H9 (cell line): ENCODE data around the gene PHF11. TPM values are rescaled to one million over a fixed set of nuclear protein-coding genes. Genes with fewer than 3 reads are reported as not detected.

ENCODE experiments used
- DNase-seq: peaks from one replicate; pipeline ENCODE4 v3.0.0-alpha.2; 2017
- H2AFZ ChIP-seq: one replicate; pipeline ENCODE4 v1.6.1; 2013; ENCODE audit warnings: mild to moderate bottlenecking, low read length, control low read depth, moderate library complexity
- H2AK5ac ChIP-seq: 2 replicates; pipeline ENCODE4 v1.6.1; 2013; ENCODE audit warnings: low read length, control low read depth, mixed read lengths; ENCODE audit not compliant: insufficient read length
- H2BK120ac ChIP-seq: one replicate; pipeline ENCODE4 v1.6.1; 2013; ENCODE audit warnings: low read depth, mild to moderate bottlenecking, low read length, control low read depth, inconsistent platforms; ENCODE audit not compliant: poor library complexity, severe bottlenecking
- H2BK12ac ChIP-seq: 2 replicates; pipeline ENCODE4 v1.6.1; 2013; ENCODE audit warnings: low read length, control low read depth, mixed read lengths, low read depth; ENCODE audit not compliant: insufficient read length
- H2BK15ac ChIP-seq: 2 replicates; pipeline ENCODE4 v1.6.1; 2013; ENCODE audit warnings: low read depth, low read length, control low read depth
- H2BK20ac ChIP-seq: one replicate; pipeline ENCODE4 v1.6.1; 2013; ENCODE audit warnings: low read depth, mild to moderate bottlenecking, low read length, control low read depth, inconsistent platforms; ENCODE audit not compliant: poor library complexity, severe bottlenecking
- H2BK5ac ChIP-seq: 2 replicates; pipeline ENCODE4 v1.6.1; 2013; ENCODE audit warnings: low read length, control low read depth, mixed read lengths; ENCODE audit not compliant: insufficient read length
- H3K14ac ChIP-seq: 2 replicates; pipeline ENCODE4 v1.6.1; 2013; ENCODE audit warnings: low read length, control low read depth; ENCODE audit not compliant: insufficient read depth
- H3K18ac ChIP-seq: 2 replicates; pipeline ENCODE4 v1.6.1; 2013; ENCODE audit warnings: low read depth, mild to moderate bottlenecking, mixed read lengths, low read length, control low read depth; ENCODE audit not compliant: insufficient read length
- H3K23ac ChIP-seq: 2 replicates; pipeline ENCODE4 v1.6.1; 2013; ENCODE audit warnings: low read length, control low read depth, mixed read lengths, low read depth; ENCODE audit not compliant: insufficient read length
- H3K23me2 ChIP-seq: 2 replicates; pipeline ENCODE4 v1.6.1; 2013; ENCODE audit warnings: low read depth, mild to moderate bottlenecking, mixed read lengths, low read length, control low read depth; ENCODE audit not compliant: insufficient read length, poor library complexity, severe bottlenecking
- H3K27ac ChIP-seq: 2 replicates; pipeline ENCODE4 v1.5.1; 2013; ENCODE audit warnings: low read length, control low read depth, mixed read lengths, low read depth; ENCODE audit not compliant: insufficient read length
- H3K27me3 ChIP-seq: 2 replicates; pipeline ENCODE4 v1.6.1; 2013; ENCODE audit warnings: low read length, control low read depth, inconsistent platforms; ENCODE audit not compliant: insufficient read depth
- H3K4ac ChIP-seq: 2 replicates; pipeline ENCODE4 v1.6.1; 2013; ENCODE audit warnings: low read depth, mild to moderate bottlenecking, control low read depth, inconsistent platforms, low read length, moderate library complexity
- H3K4me1 ChIP-seq: 2 replicates; pipeline ENCODE4 v1.6.1; 2013; ENCODE audit warnings: low read length, control low read depth, inconsistent platforms; ENCODE audit not compliant: insufficient read depth
- H3K4me2 ChIP-seq: 2 replicates; pipeline ENCODE4 v1.6.1; 2013; ENCODE audit warnings: low read length, control low read depth, mixed read lengths; ENCODE audit not compliant: insufficient read length, insufficient read depth
- H3K56ac ChIP-seq: 2 replicates; pipeline ENCODE4 v1.6.1; 2013; ENCODE audit warnings: low read depth, mild to moderate bottlenecking, mixed read lengths, low read length, control low read depth; ENCODE audit not compliant: insufficient read length
- H3K79me1 ChIP-seq: 2 replicates; pipeline ENCODE4 v1.6.1; 2013; ENCODE audit warnings: low read depth, mild to moderate bottlenecking, moderate library complexity, low read length, control low read depth, inconsistent platforms; ENCODE audit not compliant: insufficient read depth, poor library complexity, severe bottlenecking
- H3K79me2 ChIP-seq: 2 replicates; pipeline ENCODE4 v1.6.1; 2013; ENCODE audit warnings: low read length, control low read depth, inconsistent platforms; ENCODE audit not compliant: insufficient read depth
- H3K9ac ChIP-seq: 2 replicates; pipeline ENCODE4 v1.6.1; 2013; ENCODE audit warnings: low read length, control low read depth, mixed read lengths; ENCODE audit not compliant: insufficient read length; ENCODE audit errors: extremely low read depth
- H3K9me3 ChIP-seq: one replicate; pipeline ENCODE4 v1.6.1; 2013; ENCODE audit warnings: low read depth, low read length, inconsistent platforms; ENCODE audit not compliant: control insufficient read depth
- H3T11ph ChIP-seq: one replicate; pipeline ENCODE4 v1.6.1; 2013; ENCODE audit warnings: mild to moderate bottlenecking, low read length, control low read depth, inconsistent platforms
- H4K20me1 ChIP-seq: one replicate; pipeline ENCODE4 v1.6.1; 2013; ENCODE audit not compliant: control insufficient read depth, insufficient read length, insufficient read depth
- H4K5ac ChIP-seq: 2 replicates; pipeline ENCODE4 v1.6.1; 2013; ENCODE audit warnings: low read depth, mild to moderate bottlenecking, mixed read lengths, low read length, control low read depth; ENCODE audit not compliant: insufficient read length
- H4K8ac ChIP-seq: replicated peaks from 2 replicates; pipeline ENCODE4 v1.6.1; 2013; ENCODE audit warnings: low read length, control low read depth, mixed read lengths, low read depth; ENCODE audit not compliant: insufficient read length
- H4K91ac ChIP-seq: 2 replicates; pipeline ENCODE4 v1.6.1; 2013; ENCODE audit warnings: low read depth, mild to moderate bottlenecking, moderate library complexity, mixed read lengths, low read length, control low read depth; ENCODE audit not compliant: insufficient read length
- H3K27ac Mint-ChIP-seq, 3 experiments: 2 replicates in 2 of 3; 3 replicates in 1 of 3; pipeline ENCODE4 v1.8.0; 2020 to 2021; ENCODE audit warnings: mixed read lengths in 3 of 3, mild to moderate bottlenecking in 1 of 3, moderate library complexity in 1 of 3
- H3K27me3 Mint-ChIP-seq: 2 replicates; pipeline ENCODE4 v1.8.0; 2021; ENCODE audit warnings: low read depth, mild to moderate bottlenecking, moderate library complexity, mixed read lengths
- H3K36me3 Mint-ChIP-seq, 3 experiments: 2 replicates in 2 of 3; 3 replicates in 1 of 3; pipeline ENCODE4 v1.8.0; 2020 to 2021; ENCODE audit warnings: low read depth in 3 of 3, mixed read lengths in 3 of 3; ENCODE audit not compliant: insufficient read depth in 1 of 3
- H3K4me1 Mint-ChIP-seq, 2 experiments: 2 replicates each; pipeline ENCODE4 v1.8.0; 2020; ENCODE audit warnings: mixed read lengths in 2 of 2
- H3K4me3 Mint-ChIP-seq, 2 experiments: 2 replicates in 1 of 2; 3 replicates in 1 of 2; pipeline ENCODE4 v1.8.0; 2020 to 2021; ENCODE audit warnings: mild to moderate bottlenecking in 2 of 2, mixed read lengths in 2 of 2, moderate library complexity in 1 of 2
- H3K9me3 Mint-ChIP-seq, 2 experiments: 2 replicates in 1 of 2; 3 replicates in 1 of 2; pipeline ENCODE4 v1.8.0; 2020; ENCODE audit warnings: mild to moderate bottlenecking in 2 of 2, mixed read lengths in 2 of 2, moderate library complexity in 1 of 2
- WGBS: extraction: QIAGEN DNeasy Blood & Tissue Kit; methylation state at CpG from one replicate; pipeline ENCODE4 v1.1.7; 2013; ENCODE audit warnings: missing lambda C conversion rate, low lambda C conversion rate, mixed read lengths; ENCODE audit not compliant: insufficient read length; ENCODE audit errors: extremely low coverage; 5-methylcytosine and 5-hydroxymethylcytosine counted together
- total RNA-seq: library from RNA; stranded (reverse); gene quantifications from 2 replicates; pipeline ENCODE4 v1.2.1, GENCODE V29; 2021
- TF ChIP-seq, protein P1 (sequence below): fragments of 200-600 bp; sonication (generic); conservative IDR thresholded peaks from 3 replicates; pipeline ENCODE4 v1.8.0; 2021; ENCODE audit warnings: antibody characterized with exemption, mild to moderate bottlenecking

Gene PHF11
- total RNA-seq, 1 experiment from 2014 or later, result 13.5 TPM

DNA sequence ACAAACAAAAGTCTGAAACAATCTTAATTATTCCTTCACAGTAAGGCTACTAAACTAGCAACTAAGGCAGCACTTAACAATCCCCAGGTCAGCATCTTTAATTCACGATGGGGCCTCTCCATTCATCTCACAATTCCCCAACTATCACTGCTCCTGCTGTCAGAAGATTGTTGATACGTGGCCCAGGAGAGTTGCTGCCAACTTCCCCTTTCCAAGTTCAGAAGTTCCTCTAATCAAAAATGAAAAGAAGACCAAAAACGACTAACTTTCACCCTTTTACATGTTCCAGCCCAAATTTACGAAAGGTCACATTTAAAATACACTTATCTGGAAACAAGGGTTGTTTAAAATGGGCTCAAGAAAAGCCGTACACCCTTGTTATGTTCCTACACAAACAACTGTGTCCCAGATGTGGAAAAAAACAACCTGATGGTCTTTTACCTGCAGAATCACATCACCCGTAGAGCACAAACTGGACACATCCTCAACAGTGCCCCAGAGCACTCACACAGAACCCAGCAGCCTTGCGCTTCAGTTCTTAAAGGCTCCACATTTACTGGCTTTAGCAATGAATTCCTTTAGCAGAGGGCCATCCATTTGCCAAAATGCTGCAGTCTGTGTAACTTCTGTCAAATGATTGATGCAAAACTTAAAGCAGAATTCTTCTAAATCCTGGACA is 38.0 kb downstream of the PHF11 start:
- H3K4me2 ChIP-seq, result no peak overlapping the region
- no CpG with 5 or more reads among the region's 7 CpGs for WGBS
- no peak overlapping the region for H3K23ac ChIP-seq
- H3K4me1 ChIP-seq, result no peaks in the 10 kb centered on the region
- no peaks in the 10 kb centered on the region for H3K79me2 ChIP-seq
- no peaks in the 10 kb centered on the region for H3K79me1 ChIP-seq
- Mint-ChIP-seq H3K4me1 (no peaks in the 10 kb centered on the region; a peak in 1 of 4 replicates), H3K36me3 (peaks cover 8 to 28% (median 25%) of the 10 kb centered on the region in 3 experiments; a peak in 5 of 7 replicates), H3K27ac (no peak overlapping the region), H3K9me3 (no peaks in the 10 kb centered on the region), H3K27me3 (no peaks in the 10 kb centered on the region; the same call in 1 of the 2 replicates), H3K4me3 (no peak overlapping the region)
- no peak overlapping the region for H4K8ac ChIP-seq
- H3K56ac ChIP-seq, result no peak overlapping the region
- TF ChIP-seq, protein P1, sequence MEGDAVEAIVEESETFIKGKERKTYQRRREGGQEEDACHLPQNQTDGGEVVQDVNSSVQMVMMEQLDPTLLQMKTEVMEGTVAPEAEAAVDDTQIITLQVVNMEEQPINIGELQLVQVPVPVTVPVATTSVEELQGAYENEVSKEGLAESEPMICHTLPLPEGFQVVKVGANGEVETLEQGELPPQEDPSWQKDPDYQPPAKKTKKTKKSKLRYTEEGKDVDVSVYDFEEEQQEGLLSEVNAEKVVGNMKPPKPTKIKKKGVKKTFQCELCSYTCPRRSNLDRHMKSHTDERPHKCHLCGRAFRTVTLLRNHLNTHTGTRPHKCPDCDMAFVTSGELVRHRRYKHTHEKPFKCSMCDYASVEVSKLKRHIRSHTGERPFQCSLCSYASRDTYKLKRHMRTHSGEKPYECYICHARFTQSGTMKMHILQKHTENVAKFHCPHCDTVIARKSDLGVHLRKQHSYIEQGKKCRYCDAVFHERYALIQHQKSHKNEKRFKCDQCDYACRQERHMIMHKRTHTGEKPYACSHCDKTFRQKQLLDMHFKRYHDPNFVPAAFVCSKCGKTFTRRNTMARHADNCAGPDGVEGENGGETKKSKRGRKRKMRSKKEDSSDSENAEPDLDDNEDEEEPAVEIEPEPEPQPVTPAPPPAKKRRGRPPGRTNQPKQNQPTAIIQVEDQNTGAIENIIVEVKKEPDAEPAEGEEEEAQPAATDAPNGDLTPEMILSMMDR, result no peak
- H3K27ac ChIP-seq, result no peak overlapping the region
- no peak overlapping the region for H2BK15ac ChIP-seq
- no peak overlapping the region for H2AFZ ChIP-seq
- no peak overlapping the region for H3K4ac ChIP-seq
- DNase-seq, result no peak
- no peak overlapping the region for H2BK5ac ChIP-seq
- H3K9ac ChIP-seq, result no peak overlapping the region
- H4K5ac ChIP-seq, result no peak overlapping the region
- H4K91ac ChIP-seq, result no peak overlapping the region
- no peaks in the 10 kb centered on the region for H3K27me3 ChIP-seq
- no peak overlapping the region for H3K14ac ChIP-seq
- H3T11ph ChIP-seq, result no peak overlapping the region
- no peak overlapping the region for H2BK20ac ChIP-seq
- no peak overlapping the region for H2BK12ac ChIP-seq
- H2AK5ac ChIP-seq, result no peak overlapping the region
- no peaks in the 10 kb centered on the region for H4K20me1 ChIP-seq
- H3K23me2 ChIP-seq, result no peaks in the 10 kb centered on the region
- H3K18ac ChIP-seq, result no peak overlapping the region
- no peaks in the 10 kb centered on the region for H3K9me3 ChIP-seq
- no peak overlapping the region for H2BK120ac ChIP-seq
